GM10847 (cell line): ENCODE measurements around the gene CDCP2.

Experiments used
- POLR2A ChIP-seq: IDR thresholded peaks from 2 replicates; pipeline ENCODE4 v1.6.1; 2011; ENCODE audit not compliant: insufficient read length; ENCODE audit errors: extremely low read depth

CDCP2 gene

GRCh38 chr1:54173681-54174080, 20.9 kb upstream of the CDCP2 start:
- TF ChIP-seq POLR2A, result no peak

- no peak for TF ChIP-seq POLR2A
These were observed 20.1 kb upstream of the CDCP2 start for GRCh38 chr1:54172614-54173599.

GRCh38 chr1:54171606-54172005, 18.8 kb upstream of the CDCP2 start:
- no peak for TF ChIP-seq POLR2A

GRCh38 chr1:54171016-54171415, 18.2 kb upstream of the CDCP2 start:
- TF ChIP-seq POLR2A, result no peak

DNA sequence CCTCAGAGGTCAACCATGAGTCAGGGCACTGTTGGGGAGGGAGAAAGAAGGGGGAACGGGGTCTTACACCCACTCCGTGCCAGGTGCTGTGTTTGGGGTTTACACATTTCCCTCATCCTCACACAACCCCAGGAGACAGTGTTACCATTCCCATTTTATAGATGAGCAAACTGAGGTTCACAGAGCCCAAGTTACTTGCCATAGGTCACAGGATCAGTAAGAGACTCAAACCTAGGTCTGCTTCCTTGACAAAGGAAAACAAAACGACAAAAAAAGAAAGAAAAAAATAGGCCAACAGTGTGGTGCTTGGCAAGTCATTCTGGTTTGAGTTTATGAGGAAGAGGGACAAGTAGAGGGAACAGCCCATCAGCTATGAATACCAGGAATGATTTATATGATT, 16.3 kb upstream of the CDCP2 start:
- no peak for TF ChIP-seq POLR2A

- no peak for TF ChIP-seq POLR2A
These were observed 15.6 kb upstream of the CDCP2 start for GRCh38 chr1:54168206-54168965.

GRCh38 chr1:54167422-54168139, 14.8 kb upstream of the CDCP2 start:
- TF ChIP-seq POLR2A, result no peak

GRCh38 chr1:54165146-54165545, 12.3 kb upstream of the CDCP2 start:
- no peak for TF ChIP-seq POLR2A

DNA sequence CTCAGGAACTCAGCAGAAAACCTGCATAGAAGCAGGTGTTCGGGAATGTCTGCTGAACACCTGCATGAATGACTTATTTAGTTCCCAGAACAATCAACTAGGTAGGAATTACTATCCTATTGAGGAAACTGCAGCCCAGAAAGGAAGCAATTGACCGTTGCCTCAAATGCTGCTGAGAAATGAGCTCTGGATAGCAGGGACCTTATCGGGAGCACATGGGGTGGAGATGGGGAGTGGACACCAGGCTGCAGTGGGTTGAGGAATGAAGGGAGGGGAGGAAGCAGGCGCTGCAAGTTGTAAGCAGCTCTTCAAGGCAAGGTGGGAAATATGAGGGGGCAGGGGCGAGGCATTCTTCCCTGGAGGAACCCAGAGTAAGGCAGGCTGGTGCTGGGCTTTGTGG, 10.8 kb upstream of the CDCP2 start:
- TF ChIP-seq POLR2A, result no peak

- no peak for TF ChIP-seq POLR2A
These were observed 10.3 kb upstream of the CDCP2 start for GRCh38 chr1:54163051-54163450.

GRCh38 chr1:54161495-54162168, 8.8 kb upstream of the CDCP2 start:
- no peak for TF ChIP-seq POLR2A

GRCh38 chr1:54160351-54160750, 7.6 kb upstream of the CDCP2 start:
- no peak for TF ChIP-seq POLR2A

- no peak for TF ChIP-seq POLR2A
These were observed 7.0 kb upstream of the CDCP2 start for GRCh38 chr1:54159733-54160316.

- no peak for TF ChIP-seq POLR2A
These were observed 5.3 kb upstream of the CDCP2 start for GRCh38 chr1:54158071-54158470.
